IMR-90 (cell line): ENCODE measurements around the gene KRTAP10-11. TPM values are rescaled to one million over a fixed set of nuclear protein-coding genes. Genes with fewer than 3 reads are reported as not detected.

ENCODE experiments used
- ATAC-seq: fragments of 200-7000 bp; cut with Tn5 transposase; 2 replicates; pipeline ENCODE4 v1.9.1; 2020; ENCODE audit warnings: low read depth, mild to moderate bottlenecking, moderate library complexity
- BruUV-seq: library from RNA; stranded (reverse); fragments of 400-500 nt; replicated peaks from 2 replicates; lab custom pipeline; 2021; lab: Mats Ljungman, UMichigan
- CTCF ChIA-PET: fragments of 300-600 bp; formaldehyde crosslinking; extraction: SDS; loops from one replicate; lab custom pipeline; 2021; ENCODE audit warnings: antibody characterized with exemption; lab: Yijun Ruan, JAX
- POLR2A ChIA-PET: fragments of 300-600 bp; sonication (Branson Sonifier 250); formaldehyde crosslinking; loops from one replicate; lab custom pipeline; 2022; ENCODE audit warnings: antibody characterized with exemption; ENCODE audit not compliant: unreplicated experiment; lab: Charles Lee
- DNase-seq: peaks from one replicate; pipeline ENCODE4 v3.0.0; 2013
- H2AFZ ChIP-seq: replicated peaks from 2 replicates; pipeline ENCODE3; 2013; ENCODE audit warnings: low read length, mild to moderate bottlenecking; ENCODE audit not compliant: poor library complexity
- H2AK5ac ChIP-seq: 2 replicates; pipeline ENCODE4 v1.6.1; 2013; ENCODE audit warnings: low read depth, low read length, inconsistent platforms
- H2AK9ac ChIP-seq: replicated peaks from 2 replicates; pipeline ENCODE3; 2013; ENCODE audit warnings: mild to moderate bottlenecking, low read depth, low read length, moderate library complexity; ENCODE audit not compliant: poor library complexity
- H2BK120ac ChIP-seq: 2 replicates; pipeline ENCODE4 v1.6.1; 2013; ENCODE audit warnings: low read depth, low read length, inconsistent platforms
- H2BK15ac ChIP-seq: 3 replicates; pipeline ENCODE4 v1.6.1; 2013; ENCODE audit warnings: low read depth, low read length, inconsistent platforms
- H2BK20ac ChIP-seq: 2 replicates; pipeline ENCODE4 v1.6.1; 2013; ENCODE audit warnings: low read depth, mild to moderate bottlenecking, inconsistent platforms, low read length, moderate library complexity
- H2BK5ac ChIP-seq: 2 replicates; pipeline ENCODE4 v1.6.1; 2013; ENCODE audit warnings: mild to moderate bottlenecking, low read depth, low read length, inconsistent platforms; ENCODE audit not compliant: poor library complexity, severe bottlenecking
- H3K14ac ChIP-seq: replicated peaks from 2 replicates; pipeline ENCODE4 v1.6.1; 2013; ENCODE audit warnings: low read depth, low read length, inconsistent platforms
- H3K18ac ChIP-seq: 2 replicates; pipeline ENCODE4 v1.6.1; 2013; ENCODE audit warnings: low read depth, low read length, control low read depth
- H3K23ac ChIP-seq: 2 replicates; pipeline ENCODE4 v1.6.1; 2013; ENCODE audit warnings: low read depth, low read length, inconsistent platforms
- H3K27ac ChIP-seq: 2 replicates; pipeline ENCODE4 v1.5.1; 2013; ENCODE audit warnings: mild to moderate bottlenecking, control low read depth, low read length; ENCODE audit not compliant: insufficient read depth
- H3K27me3 ChIP-seq: 2 replicates; pipeline ENCODE4 v1.6.1; 2013; ENCODE audit warnings: low read length; ENCODE audit not compliant: control insufficient read depth, insufficient read depth
- H3K36me3 ChIP-seq: 2 replicates; pipeline ENCODE4 v1.6.1; 2013; ENCODE audit warnings: low read length, mixed read lengths; ENCODE audit not compliant: control insufficient read depth, insufficient read depth
- H3K4ac ChIP-seq: 2 replicates; pipeline ENCODE4 v1.6.1; 2013; ENCODE audit warnings: low read depth, low read length, inconsistent platforms
- H3K4me1 ChIP-seq: 2 replicates; pipeline ENCODE4 v1.6.1; 2013; ENCODE audit warnings: low read length, mixed read lengths; ENCODE audit not compliant: control insufficient read depth, insufficient read depth
- H3K4me2 ChIP-seq: 2 replicates; pipeline ENCODE4 v1.6.1; 2013; ENCODE audit warnings: low read depth, mild to moderate bottlenecking, control low read depth, low read length, moderate library complexity
- H3K4me3 ChIP-seq: 2 replicates; pipeline ENCODE4 v1.5.1; 2013; ENCODE audit warnings: low read depth, mild to moderate bottlenecking, control low read depth, low read length, moderate library complexity; ENCODE audit not compliant: insufficient read depth
- H3K56ac ChIP-seq: 2 replicates; pipeline ENCODE4 v1.6.1; 2013; ENCODE audit warnings: low read length, inconsistent platforms; ENCODE audit not compliant: insufficient read depth; ENCODE audit errors: extremely low read depth
- H3K79me1 ChIP-seq, 2 experiments: 2 replicates each; pipeline ENCODE4 v1.6.1; 2013; ENCODE audit warnings: low read length in 2 of 2, inconsistent platforms in 1 of 2, low read depth in 1 of 2
- H3K9ac ChIP-seq: 2 replicates; pipeline ENCODE4 v1.6.1; 2013; ENCODE audit warnings: low read depth, low read length, control low read depth
- H3K9me1 ChIP-seq: 2 replicates; pipeline ENCODE4 v1.6.1; 2013; ENCODE audit warnings: low read length, inconsistent platforms; ENCODE audit not compliant: insufficient read depth
- H3K9me3 ChIP-seq: 2 replicates; pipeline ENCODE4 v1.6.1; 2013; ENCODE audit warnings: low read length; ENCODE audit not compliant: control insufficient read depth, insufficient read depth
- H4K20me1 ChIP-seq: 2 replicates; pipeline ENCODE4 v1.6.1; 2013; ENCODE audit warnings: low read length, inconsistent platforms; ENCODE audit not compliant: insufficient read depth
- H4K5ac ChIP-seq: 2 replicates; pipeline ENCODE4 v1.6.1; 2013; ENCODE audit warnings: mild to moderate bottlenecking, low read depth, low read length, control low read depth
- H4K8ac ChIP-seq, 2 experiments: 2 replicates each; pipeline ENCODE4 v1.6.1; 2013; ENCODE audit warnings: low read depth in 2 of 2, low read length in 2 of 2, control low read depth in 1 of 2, inconsistent platforms in 1 of 2
- H4K91ac ChIP-seq: 2 replicates; pipeline ENCODE4 v1.6.1; 2013; ENCODE audit warnings: low read depth, low read length, inconsistent platforms; ENCODE audit not compliant: insufficient read depth
- BHLHE40 ChIP-seq: fragments of 150-350 bp; IDR thresholded peaks from 2 replicates; pipeline ENCODE4 v1.6.1; 2016; ENCODE audit warnings: mild to moderate bottlenecking, low read depth, low read length
- CHD1 ChIP-seq: IDR thresholded peaks from 2 replicates; pipeline ENCODE4 v1.6.1; 2012; ENCODE audit warnings: low read depth, low read length, improper control_type of control experiment
- FOS ChIP-seq: fragments of 150-350 bp; IDR thresholded peaks from 2 replicates; pipeline ENCODE4 v1.6.1; 2016; ENCODE audit warnings: low read depth, low read length
- MAFK ChIP-seq: IDR thresholded peaks from 2 replicates; pipeline ENCODE4 v1.6.1; 2012; ENCODE audit warnings: low read depth, low read length, improper control_type of control experiment
- MAZ ChIP-seq: IDR thresholded peaks from 2 replicates; pipeline ENCODE4 v1.6.1; 2012; ENCODE audit warnings: low read depth, mild to moderate bottlenecking, low read length, improper control_type of control experiment, moderate library complexity, borderline replicate concordance
- MXI1 ChIP-seq: IDR thresholded peaks from 2 replicates; pipeline ENCODE4 v1.6.1; 2012; ENCODE audit warnings: low read depth, mild to moderate bottlenecking, low read length, moderate library complexity, borderline replicate concordance
- NFE2L2 ChIP-seq: fragments of 150-350 bp; IDR thresholded peaks from 2 replicates; pipeline ENCODE4 v1.6.1; 2016; ENCODE audit warnings: low read depth, mild to moderate bottlenecking, low read length
- POLR2A ChIP-seq: IDR thresholded peaks from 2 replicates; pipeline ENCODE4 v1.6.1; 2012; ENCODE audit warnings: mild to moderate bottlenecking, low read depth, low read length
- RAD21 ChIP-seq: IDR thresholded peaks from 2 replicates; pipeline ENCODE4 v1.6.1; 2012; ENCODE audit warnings: low read length, improper control_type of control experiment
- RCOR1 ChIP-seq: IDR thresholded peaks from 2 replicates; pipeline ENCODE4 v1.6.1; 2012; ENCODE audit warnings: mild to moderate bottlenecking, low read length, improper control_type of control experiment; ENCODE audit not compliant: insufficient replicate concordance
- RFX5 ChIP-seq: IDR thresholded peaks from 2 replicates; pipeline ENCODE4 v1.8.0; 2012; ENCODE audit warnings: low read depth, mild to moderate bottlenecking, low read length, moderate library complexity
- SMC3 ChIP-seq: fragments of 150-350 bp; IDR thresholded peaks from 2 replicates; pipeline ENCODE4 v1.6.1; 2016; ENCODE audit warnings: low read depth, mild to moderate bottlenecking, antibody characterized with exemption, low read length, moderate library complexity
- WGBS, 2 experiments: methylation state at CpG; one replicate each; pipeline versions ENCODE4 v1.1.5 to v1.1.7; 2013; ENCODE audit warnings: missing lambda C conversion rate in 2 of 2; ENCODE audit not compliant: insufficient read length in 1 of 2; ENCODE audit errors: extremely low coverage in 2 of 2; 5-methylcytosine and 5-hydroxymethylcytosine counted together
- dilution Hi-C: fragments of 300-500 bp; cut with HindIII; formaldehyde crosslinking; loops from one replicate; pipeline ENCODE4 v1.14.3; 2018; ENCODE audit warnings: low sequenced_read_pairs; ENCODE audit not compliant: unreplicated experiment
- in situ Hi-C: fragments of 300-500 bp; cut with MboI; formaldehyde crosslinking; loops from 3 replicates; pipeline ENCODE4 v1.14.3; 2019; ENCODE audit warnings: low sequenced_read_pairs, inconsistent platforms, mixed read lengths
- intact Hi-C: fragments of 100-400 bp; cut with micrococcal nuclease; formaldehyde crosslinking; loops from 2 replicates; pipeline ENCODE4 v1.10.0; 2022
- polyA plus RNA-seq, 3 experiments: library from polyadenylated mRNA; depleted of rRNA; stranded (reverse); fragments of >200 nt; gene quantifications; 2 replicates each; pipeline ENCODE4 v1.2.3, GENCODE V29; 2012; ENCODE audit warnings: low replicate concordance in 1 of 3
- total RNA-seq: library from RNA; depleted of rRNA; stranded (reverse); fragments of >200 nt; gene quantifications from 2 replicates; pipeline ENCODE4 v1.2.3, GENCODE V29; 2012
- TF ChIP-seq, protein P1 (sequence below): conservative IDR thresholded peaks from 2 replicates; pipeline ENCODE4 v1.5.1; 2012; ENCODE audit warnings: mild to moderate bottlenecking, low read depth, low read length, improper control_type of control experiment
- TF ChIP-seq, protein P2 (sequence below): fragments of 150-350 bp; IDR thresholded peaks from 2 replicates; pipeline ENCODE4 v1.6.1; 2017; ENCODE audit warnings: mild to moderate bottlenecking, antibody characterized with exemption, low read length, low read depth
- TF ChIP-seq, protein P3 (sequence below): fragments of 150-350 bp; IDR thresholded peaks from 2 replicates; pipeline ENCODE4 v1.6.1; 2016; ENCODE audit warnings: low read depth, mild to moderate bottlenecking, low read length, moderate library complexity, borderline replicate concordance

The KRTAP10-11 gene
- total and polyA plus RNA-seq, 2 of the 4 experiments (the other 2 are of a cell fraction): not detected

DNA sequence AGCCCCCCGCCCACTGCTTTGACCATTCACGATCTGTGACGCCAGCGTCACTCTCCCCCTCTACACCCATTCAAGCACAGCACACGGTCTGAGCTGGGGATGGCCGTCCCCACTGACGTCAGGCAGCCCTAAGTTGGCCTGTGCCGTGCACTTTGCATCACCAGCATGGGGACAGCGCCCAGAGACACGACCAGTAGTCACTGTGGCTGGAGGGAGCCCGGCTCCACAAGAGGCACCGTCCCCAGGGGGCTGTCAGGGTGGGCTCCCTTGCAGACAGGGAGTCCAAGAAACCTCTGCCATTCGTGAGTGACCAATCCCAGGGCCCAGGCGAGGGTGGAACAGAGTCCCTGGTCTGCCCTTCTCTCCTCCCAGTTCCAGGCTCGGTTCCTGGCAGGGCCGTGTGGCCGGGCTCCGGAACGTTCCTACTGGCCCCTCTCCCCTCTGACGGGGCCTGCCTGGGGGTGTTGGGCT is 32.0 kb upstream of the KRTAP10-11 start:
- no peak overlapping the region for H3K4me2 ChIP-seq
- no peak overlapping the region for H2AK9ac ChIP-seq
- H3K79me1 ChIP-seq: no peaks in the 10 kb centered on the region
- no peak overlapping the region for H3K23ac ChIP-seq
- H4K5ac ChIP-seq: no peak overlapping the region
- ATAC-seq: no peak
- dilution Hi-C loops: no loop called here
- no peak overlapping the region for H3K27ac ChIP-seq
- intact Hi-C loops: no loop called here
- no peak overlapping the region for H3K4ac ChIP-seq
- 28% methylated on average over 4 of the region's 20 CpGs; no CpG with 5 or more reads in 1 of the 2 experiments for WGBS, 2 experiments
- H2BK120ac ChIP-seq: no peak overlapping the region
- H3K36me3 ChIP-seq: no peaks in the 10 kb centered on the region
- H2BK5ac ChIP-seq: no peak overlapping the region
- H4K20me1 ChIP-seq: no peaks in the 10 kb centered on the region
- H3K9me1 ChIP-seq: no peaks in the 10 kb centered on the region
- POLR2A ChIA-PET: no interaction called here
- no peak overlapping the region for H3K18ac ChIP-seq
- no TSS peak for BruUV-seq
- no peak overlapping the region for H4K8ac ChIP-seq
- H3K9me3 ChIP-seq: peaks cover 13% of the 10 kb centered on the region
- no peak overlapping the region for H2AK5ac ChIP-seq
- H3K56ac ChIP-seq: no peak overlapping the region
- in situ Hi-C loops: no loop called here
- no peak overlapping the region for H2AFZ ChIP-seq
- no peak overlapping the region for H2BK20ac ChIP-seq
- H4K91ac ChIP-seq: no peak overlapping the region
- TF ChIP-seq SMC3 (no peak), MAZ (no peak), MXI1 (no peak), RFX5 (no peak), BHLHE40 (no peak), FOS (no peak), CHD1 (no peak), RAD21 (no peak), POLR2A (no peak), RCOR1 (no peak), MAFK (no peak), NFE2L2 (no peak)
- TF ChIP-seq, protein P1, sequence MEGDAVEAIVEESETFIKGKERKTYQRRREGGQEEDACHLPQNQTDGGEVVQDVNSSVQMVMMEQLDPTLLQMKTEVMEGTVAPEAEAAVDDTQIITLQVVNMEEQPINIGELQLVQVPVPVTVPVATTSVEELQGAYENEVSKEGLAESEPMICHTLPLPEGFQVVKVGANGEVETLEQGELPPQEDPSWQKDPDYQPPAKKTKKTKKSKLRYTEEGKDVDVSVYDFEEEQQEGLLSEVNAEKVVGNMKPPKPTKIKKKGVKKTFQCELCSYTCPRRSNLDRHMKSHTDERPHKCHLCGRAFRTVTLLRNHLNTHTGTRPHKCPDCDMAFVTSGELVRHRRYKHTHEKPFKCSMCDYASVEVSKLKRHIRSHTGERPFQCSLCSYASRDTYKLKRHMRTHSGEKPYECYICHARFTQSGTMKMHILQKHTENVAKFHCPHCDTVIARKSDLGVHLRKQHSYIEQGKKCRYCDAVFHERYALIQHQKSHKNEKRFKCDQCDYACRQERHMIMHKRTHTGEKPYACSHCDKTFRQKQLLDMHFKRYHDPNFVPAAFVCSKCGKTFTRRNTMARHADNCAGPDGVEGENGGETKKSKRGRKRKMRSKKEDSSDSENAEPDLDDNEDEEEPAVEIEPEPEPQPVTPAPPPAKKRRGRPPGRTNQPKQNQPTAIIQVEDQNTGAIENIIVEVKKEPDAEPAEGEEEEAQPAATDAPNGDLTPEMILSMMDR: no peak
- TF ChIP-seq, protein P2, sequence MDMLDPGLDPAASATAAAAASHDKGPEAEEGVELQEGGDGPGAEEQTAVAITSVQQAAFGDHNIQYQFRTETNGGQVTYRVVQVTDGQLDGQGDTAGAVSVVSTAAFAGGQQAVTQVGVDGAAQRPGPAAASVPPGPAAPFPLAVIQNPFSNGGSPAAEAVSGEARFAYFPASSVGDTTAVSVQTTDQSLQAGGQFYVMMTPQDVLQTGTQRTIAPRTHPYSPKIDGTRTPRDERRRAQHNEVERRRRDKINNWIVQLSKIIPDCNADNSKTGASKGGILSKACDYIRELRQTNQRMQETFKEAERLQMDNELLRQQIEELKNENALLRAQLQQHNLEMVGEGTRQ: no peak
- TF ChIP-seq, protein P3, sequence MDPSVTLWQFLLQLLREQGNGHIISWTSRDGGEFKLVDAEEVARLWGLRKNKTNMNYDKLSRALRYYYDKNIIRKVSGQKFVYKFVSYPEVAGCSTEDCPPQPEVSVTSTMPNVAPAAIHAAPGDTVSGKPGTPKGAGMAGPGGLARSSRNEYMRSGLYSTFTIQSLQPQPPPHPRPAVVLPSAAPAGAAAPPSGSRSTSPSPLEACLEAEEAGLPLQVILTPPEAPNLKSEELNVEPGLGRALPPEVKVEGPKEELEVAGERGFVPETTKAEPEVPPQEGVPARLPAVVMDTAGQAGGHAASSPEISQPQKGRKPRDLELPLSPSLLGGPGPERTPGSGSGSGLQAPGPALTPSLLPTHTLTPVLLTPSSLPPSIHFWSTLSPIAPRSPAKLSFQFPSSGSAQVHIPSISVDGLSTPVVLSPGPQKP: no peak
- no peak overlapping the region for H3K14ac ChIP-seq
- no peak for DNase-seq
- H3K27me3 ChIP-seq: peaks cover 3% of the 10 kb centered on the region; the same call in 1 of the 2 replicates
- H2BK15ac ChIP-seq: no peak overlapping the region
- no peak overlapping the region for H3K9ac ChIP-seq
- H3K4me3 ChIP-seq: no peak overlapping the region
- CTCF ChIA-PET: no interaction called here
- H3K4me1 ChIP-seq: no peaks in the 10 kb centered on the region
